ENCODE measurements around the gene HIVEP2. TPM values are rescaled to one million over a fixed set of nuclear protein-coding genes. Genes with fewer than 3 reads are reported as not detected.

HIVEP2 gene
- total and polyA plus RNA-seq, 7 donors, result 6.2 to 39.7 (median 22.6) TPM

- Histone ChIP-seq H3K27ac (no peak overlapping the region), H3K4me1 (peaks cover 11% of the 10 kb centered on the region), H3K27me3 (ENCODE audit: insufficient read depth in 3 of 3, low read length in 2 of 3) (no peaks in the 10 kb centered on the region), H3K9me3 (no peaks in the 10 kb centered on the region), H3K4me3 (no peak overlapping the region), H3K36me3 (ENCODE audit: insufficient read depth in 1 of 2, low read depth in 1 of 2) (peaks cover 3 to 60% of the 10 kb centered on the region in 2 donors)
- WGBS, 3 donors, result 47 to 53% (median 50%) methylated on average over 2 of the region's 2 CpGs
- intact Hi-C loops (cut with DNase I), result no loop called here
- DNase-seq (no peak), ATAC-seq (peak in 2 of 4 donors; percentile 62 to 68)
- no peak for TF ChIP-seq CTCF (IDR thresholded peaks at IDR 0.05)
Measured at GRCh38 chr6:142756215-142756630, 188.8 kb downstream of the HIVEP2 start.

- H3K9me3 ChIP-seq, result no peaks in the 10 kb centered on the region
- no peak overlapping the region for H3K4me3 ChIP-seq
- H3K27ac ChIP-seq, result no peak overlapping the region
- no peaks in the 10 kb centered on the region for H3K27me3 ChIP-seq (ENCODE audit: insufficient read depth in 3 of 3, low read length in 2 of 3)
- 92 to 95% (median 94%) methylated on average over 12 of the region's 12 CpGs for WGBS, 3 donors
- no peak for ATAC-seq
- DNase-seq, result no peak
- H3K36me3 ChIP-seq (ENCODE audit: insufficient read depth in 1 of 2, low read depth in 1 of 2), result peaks cover 2 to 30% of the 10 kb centered on the region in 2 donors
- intact Hi-C loops (cut with DNase I), result no loop called here
- no peaks in the 10 kb centered on the region for H3K4me1 ChIP-seq
- TF ChIP-seq CTCF (IDR thresholded peaks at IDR 0.05), result no peak
Measured at GRCh38 chr6:142753196-142753595, 191.8 kb downstream of the HIVEP2 start.

- no peaks in the 10 kb centered on the region for H3K4me1 ChIP-seq
- H3K27ac ChIP-seq, result no peak overlapping the region
- TF ChIP-seq CTCF (IDR thresholded peaks at IDR 0.05), result no peak
- H3K27me3 ChIP-seq (ENCODE audit: insufficient read depth in 3 of 3, low read length in 2 of 3), result no peaks in the 10 kb centered on the region
- H3K4me3 ChIP-seq, result no peak overlapping the region
- intact Hi-C loops (cut with DNase I), result no loop called here
- no peak for DNase-seq
- H3K9me3 ChIP-seq, result no peaks in the 10 kb centered on the region
- H3K36me3 ChIP-seq (ENCODE audit: insufficient read depth in 1 of 2, low read depth in 1 of 2), result peaks cover 0 to 22% of the 10 kb centered on the region in 2 donors
- no peak for ATAC-seq
- 96 to 98% (median 97%) methylated on average over 2 of the region's 2 CpGs for WGBS, 3 donors
Measured at GRCh38 chr6:142752348-142752747, 192.6 kb downstream of the HIVEP2 start.

- H3K27ac ChIP-seq, result no peak overlapping the region
- H3K36me3 ChIP-seq (ENCODE audit: insufficient read depth in 1 of 2, low read depth in 1 of 2), result peaks cover 0 to 15% of the 10 kb centered on the region in 2 donors
- WGBS, 3 donors, result 75 to 84% (median 83%) methylated on average over 3 of the region's 3 CpGs
- H3K9me3 ChIP-seq, result no peaks in the 10 kb centered on the region
- no peak for ATAC-seq
- intact Hi-C loops (cut with DNase I), result no loop called here
- TF ChIP-seq CTCF (IDR thresholded peaks at IDR 0.05), result no peak
- no peak overlapping the region for H3K4me3 ChIP-seq
- no peak for DNase-seq
- H3K27me3 ChIP-seq (ENCODE audit: insufficient read depth in 3 of 3, low read length in 2 of 3), result no peaks in the 10 kb centered on the region
- no peaks in the 10 kb centered on the region for H3K4me1 ChIP-seq
Measured at GRCh38 chr6:142751452-142751851, 193.5 kb downstream of the HIVEP2 start.

- no peak overlapping the region for H3K27ac ChIP-seq
- no peak overlapping the region for H3K4me3 ChIP-seq
- no peaks in the 10 kb centered on the region for H3K4me1 ChIP-seq
- TF ChIP-seq CTCF (IDR thresholded peaks at IDR 0.05), result no peak
- ATAC-seq (no peak), DNase-seq (no peak)
- peaks cover 0 to 15% of the 10 kb centered on the region in 2 donors for H3K36me3 ChIP-seq (ENCODE audit: insufficient read depth in 1 of 2, low read depth in 1 of 2)
- no peaks in the 10 kb centered on the region for H3K9me3 ChIP-seq
- no peaks in the 10 kb centered on the region for H3K27me3 ChIP-seq (ENCODE audit: insufficient read depth in 3 of 3, low read length in 2 of 3)
- WGBS, 3 donors, result 76 to 80% (median 80%) methylated on average over 1 of the region's 1 CpG
- intact Hi-C loops (cut with DNase I), result no loop called here
Measured at GRCh38 chr6:142750998-142751397, 194.0 kb downstream of the HIVEP2 start.
